Measurements from ENCODE around the gene WDR5B.
"Not testable (repeated sequence)": the region's sequence is repeated elsewhere in the genome, so short reads cannot be mapped to it uniquely, and the experiment has no call there.

The WDR5B gene

DNA sequence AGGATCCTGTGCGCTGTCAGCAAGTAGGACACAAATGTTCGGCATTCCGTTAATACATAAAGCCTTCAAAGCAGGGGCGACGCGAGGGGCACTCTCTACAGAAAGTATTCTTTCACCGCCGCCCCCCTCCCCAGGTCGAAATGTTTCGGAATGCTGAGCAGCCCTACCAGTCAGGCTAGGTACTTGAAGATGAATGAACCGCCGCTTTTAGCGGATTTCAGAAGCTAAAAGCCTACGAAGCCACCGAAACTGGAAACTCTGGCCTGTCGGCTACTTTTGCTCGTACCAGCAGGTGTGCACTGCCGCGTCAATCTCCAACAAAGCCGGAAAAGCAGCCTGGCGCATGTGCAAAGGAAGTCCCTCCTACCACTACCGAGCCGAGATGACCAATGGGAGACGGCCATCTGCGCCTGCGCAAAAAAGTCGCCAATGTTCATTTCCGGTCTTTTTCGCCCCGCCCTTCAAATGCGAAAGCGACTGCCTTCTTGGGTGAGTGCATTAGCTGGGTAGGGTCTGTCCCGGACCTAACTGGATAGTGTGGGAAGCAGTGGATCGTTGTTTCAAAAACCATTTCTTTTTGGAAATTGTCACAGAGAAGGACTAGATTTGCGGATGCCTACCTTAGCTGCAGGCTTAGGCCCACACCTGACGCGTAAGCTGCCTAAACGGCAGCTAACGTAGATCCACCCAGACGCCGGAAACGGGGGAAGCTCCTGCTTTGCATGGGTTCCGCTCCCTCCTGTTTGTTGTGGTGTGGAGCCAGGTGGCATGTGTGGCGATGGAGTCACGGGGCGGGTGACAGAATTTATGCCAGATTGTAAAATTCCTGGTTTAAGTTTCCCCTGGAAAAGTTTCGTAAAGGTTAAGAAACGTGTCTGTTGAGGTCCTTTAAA lies at the start of gene WDR5B:
TSS of gene WDR5B (minus strand) at position 301 of the 893 bp plus-strand sequence. CDS start 534 bp downstream, outside the sequence.
- peak; percentile 97 for DNase-seq (ENCODE audit: low read depth)

DNA sequence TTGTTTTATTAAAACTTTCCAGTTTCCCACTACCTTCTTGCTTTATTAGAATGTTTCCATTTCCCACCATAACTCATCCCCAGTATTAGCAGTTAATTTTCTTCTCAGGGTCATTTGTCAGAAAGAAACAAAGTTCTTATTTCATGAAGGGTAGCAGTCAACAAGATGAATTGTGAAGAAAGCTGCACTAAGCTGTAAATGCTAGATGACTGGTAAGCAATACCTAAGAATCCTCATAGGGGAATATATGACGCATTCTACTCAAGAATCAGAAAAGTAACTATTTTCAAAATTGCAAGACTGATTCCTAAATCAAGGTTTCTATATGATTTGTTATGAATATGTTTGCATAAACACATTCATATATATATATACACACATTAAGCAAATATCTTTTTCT lies 48.8 kb upstream of the WDR5B start:
- DNase-seq (ENCODE audit: low read depth), result no peak

DNA sequence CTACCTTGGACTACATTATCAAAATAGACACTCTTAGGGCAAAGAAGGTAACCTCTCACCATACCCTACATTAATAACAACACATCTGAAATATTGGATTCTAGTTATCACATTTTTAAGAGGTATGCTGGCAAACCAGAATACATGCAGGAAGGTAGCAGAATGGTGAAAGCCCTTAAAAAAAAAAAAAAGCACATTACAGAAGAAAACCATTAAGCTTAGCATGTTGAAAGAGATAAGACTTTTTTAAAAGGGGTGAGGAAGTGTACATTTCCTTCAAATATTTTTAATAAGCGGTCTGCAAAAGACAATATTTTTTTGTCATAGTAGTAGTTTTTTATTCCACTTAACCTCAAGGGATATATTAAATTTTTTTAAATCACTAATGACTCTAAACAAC lies 46.5 kb upstream of the WDR5B start:
- no peak for DNase-seq (ENCODE audit: low read depth)

DNA sequence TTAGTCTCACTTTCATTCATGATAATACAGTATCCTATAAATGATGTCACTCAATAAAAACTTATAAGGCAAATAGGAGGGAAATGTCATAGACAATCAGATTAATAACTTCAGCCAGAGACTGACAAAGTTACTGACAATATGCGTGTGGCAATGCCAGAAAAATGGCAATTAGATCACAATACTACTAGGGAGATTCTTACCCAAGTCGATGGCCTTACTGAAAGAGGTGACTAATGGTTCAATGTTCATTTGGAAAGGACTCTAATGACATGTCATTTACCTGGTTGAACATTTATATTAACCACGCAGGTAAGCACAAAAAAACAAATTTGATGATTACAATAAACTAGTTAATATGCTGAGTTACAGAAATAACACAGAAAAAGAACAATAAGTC lies 45.9 kb upstream of the WDR5B start:
- DNase-seq (ENCODE audit: low read depth), result no peak

DNA sequence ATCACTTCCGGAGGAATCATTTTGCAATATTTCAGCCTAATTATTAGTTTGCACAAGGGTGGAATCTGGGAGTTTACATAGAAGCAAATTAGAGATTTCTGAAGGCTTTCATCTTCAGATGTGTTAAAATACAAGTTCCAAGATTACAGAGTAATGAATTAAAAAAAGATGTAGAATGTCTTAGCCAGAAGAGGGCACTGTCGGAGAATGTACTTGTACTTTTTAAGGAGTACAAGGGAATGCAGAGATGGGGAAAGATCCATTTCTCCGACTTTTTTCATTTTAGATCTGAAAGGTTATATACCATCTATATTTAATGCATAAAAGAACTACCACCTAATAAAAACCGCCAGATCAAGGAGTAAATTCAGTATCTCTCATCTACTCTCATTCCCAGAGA lies 43.1 kb upstream of the WDR5B start:
- peak; percentile 19 for DNase-seq (ENCODE audit: low read depth)

DNA sequence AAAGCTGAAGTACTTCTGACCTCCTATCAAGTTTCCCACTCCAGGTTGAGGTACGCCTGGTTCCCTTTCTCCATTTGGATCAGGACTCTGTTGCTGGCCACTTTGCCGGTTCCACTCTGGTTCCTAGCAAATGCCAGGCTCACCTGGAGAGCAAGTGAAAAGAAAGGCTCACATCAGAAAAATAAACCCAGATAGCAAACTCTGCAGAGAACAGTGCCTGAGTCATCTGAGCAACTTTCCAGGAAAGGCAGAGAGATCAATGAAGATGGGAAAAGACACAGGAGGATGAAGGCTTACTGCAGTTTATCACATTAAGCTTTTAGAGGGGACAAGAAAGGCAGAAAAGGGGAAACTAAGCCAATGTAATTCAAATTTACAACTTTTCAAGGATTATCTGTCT lies 41.8 kb upstream of the WDR5B start:
- no peak for DNase-seq (ENCODE audit: low read depth)

DNA sequence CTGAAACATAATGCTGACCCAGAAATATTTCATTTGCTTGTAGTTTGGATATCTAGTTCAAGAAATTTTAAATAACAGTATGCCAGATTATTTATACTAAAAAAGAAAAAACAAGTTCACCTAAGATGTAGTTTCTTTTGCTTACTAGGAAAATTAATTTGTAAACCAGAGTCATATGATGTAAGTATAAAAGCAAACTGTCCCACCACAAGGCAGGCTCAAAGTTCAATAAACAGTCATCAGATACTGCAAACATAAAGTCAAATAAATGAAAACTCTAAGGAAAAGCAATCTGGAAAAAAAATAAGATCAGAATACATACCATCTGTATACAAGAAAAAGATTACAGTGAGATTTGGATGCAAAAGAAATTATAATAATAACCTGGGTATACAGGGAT lies 40.2 kb upstream of the WDR5B start:
- no peak for DNase-seq (ENCODE audit: low read depth)

DNA sequence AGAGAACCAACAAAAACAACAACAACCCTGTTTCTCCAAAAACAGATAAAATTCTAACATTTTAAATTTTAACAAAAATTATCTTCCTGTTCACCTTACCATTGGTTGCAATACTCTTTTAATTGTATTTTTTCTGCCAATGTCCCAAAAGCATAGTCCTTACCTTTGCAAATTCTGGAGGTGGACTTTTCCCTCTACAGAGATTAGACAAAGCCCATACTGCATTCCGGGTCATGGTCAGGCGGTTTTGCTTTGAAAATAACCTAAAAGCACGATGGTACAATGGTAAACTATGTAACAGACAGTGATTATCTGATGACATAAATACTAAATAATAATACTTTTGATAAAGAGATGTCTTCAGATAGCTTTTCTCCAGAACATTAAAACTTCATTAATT lies 35.5 kb upstream of the WDR5B start:
- DNase-seq (ENCODE audit: low read depth), result no peak

DNA sequence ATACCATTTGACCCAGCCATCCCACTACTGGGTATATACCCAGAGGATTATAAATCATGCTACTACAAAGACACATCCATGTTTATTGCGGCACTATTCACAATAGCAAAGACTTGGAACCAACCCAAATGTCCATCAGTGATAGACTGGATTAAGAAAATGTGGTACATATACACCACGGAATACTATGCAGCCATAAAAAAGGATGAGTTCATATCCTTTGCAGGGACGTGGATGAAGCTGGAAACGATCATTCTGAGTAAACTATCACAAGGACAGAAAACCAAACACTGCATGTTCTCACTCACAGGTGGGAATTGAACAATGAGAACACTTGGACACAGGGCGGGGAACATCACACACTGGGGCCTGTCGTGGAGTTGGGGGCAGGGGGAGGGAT lies 32.4 kb upstream of the WDR5B start:
- not testable (repeated sequence) for DNase-seq (ENCODE audit: low read depth)

DNA sequence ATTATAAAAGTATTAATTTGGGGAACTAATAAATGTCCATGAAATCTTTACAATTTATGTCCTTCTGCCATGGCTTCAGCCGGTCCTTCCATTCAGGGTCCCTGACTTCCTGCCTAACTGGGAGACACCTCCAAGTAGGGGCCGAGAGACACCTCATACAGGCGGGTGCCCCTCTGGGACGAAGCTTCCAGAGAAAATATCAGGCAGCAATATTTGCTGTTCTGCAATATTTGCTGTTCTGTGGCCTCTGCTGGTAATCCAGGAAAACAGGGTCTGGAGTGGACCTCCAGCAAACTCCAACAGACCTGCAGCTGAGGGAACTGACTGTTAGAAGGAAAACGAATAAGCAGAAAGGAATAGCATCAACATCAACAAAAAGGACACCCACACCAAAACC lies 28.6 kb upstream of the WDR5B start:
- DNase-seq (ENCODE audit: low read depth), result not testable (repeated sequence)

DNA sequence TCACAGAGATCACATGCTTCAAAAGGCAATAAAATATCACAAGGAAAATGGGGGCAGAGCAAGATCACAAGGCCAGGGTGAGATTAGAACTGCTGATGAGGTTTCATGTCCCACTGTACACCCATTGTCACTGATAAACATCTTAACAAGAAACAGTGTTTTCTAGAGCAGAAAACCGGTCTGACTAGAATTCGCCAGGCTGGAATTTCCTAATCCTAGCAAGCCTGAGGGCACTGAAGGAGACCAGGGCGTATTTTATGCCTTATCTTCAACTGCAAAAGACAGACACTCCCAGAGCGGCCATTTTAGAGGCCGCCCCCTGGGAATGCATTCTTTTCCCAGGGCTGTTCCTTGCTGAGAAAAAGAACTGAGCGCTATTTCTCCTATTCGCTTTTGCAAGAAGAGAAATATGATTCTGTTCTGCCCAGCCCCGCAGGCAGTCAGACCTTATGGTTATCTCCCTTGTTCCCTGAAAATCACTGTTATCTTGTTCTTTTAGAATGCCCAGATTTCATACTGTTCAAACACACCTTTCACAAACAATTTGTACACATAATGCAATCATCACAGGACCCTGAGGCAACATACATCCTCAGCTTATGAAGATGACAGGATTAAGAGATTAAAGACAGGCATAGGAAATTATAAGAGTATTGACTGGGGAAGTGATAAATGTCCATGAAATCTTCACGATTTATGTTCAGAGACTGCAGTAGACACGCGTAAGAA lies 28.1 kb upstream of the WDR5B start:
- not testable (repeated sequence) for DNase-seq (ENCODE audit: low read depth)

DNA sequence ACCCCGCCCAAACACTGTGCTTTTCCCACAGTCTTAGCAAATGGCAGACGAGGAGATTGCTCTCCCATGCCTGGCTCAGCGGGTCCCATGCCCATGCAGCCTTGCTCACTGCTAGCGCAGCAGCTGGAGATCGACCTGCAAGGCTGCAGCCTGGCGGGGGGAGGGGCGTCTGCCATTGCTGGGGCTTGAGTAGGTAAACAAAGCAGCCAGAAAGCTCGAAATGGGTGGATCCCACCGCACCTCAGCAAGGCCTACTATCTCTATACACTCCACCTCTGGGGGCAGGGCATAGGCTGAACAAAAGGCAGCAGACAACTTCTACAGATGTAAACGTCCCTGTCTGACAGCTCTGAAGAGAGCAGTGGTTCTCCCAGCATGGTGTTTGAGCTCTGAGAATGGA lies 27.2 kb upstream of the WDR5B start:
- no peak for DNase-seq (ENCODE audit: low read depth)

DNA sequence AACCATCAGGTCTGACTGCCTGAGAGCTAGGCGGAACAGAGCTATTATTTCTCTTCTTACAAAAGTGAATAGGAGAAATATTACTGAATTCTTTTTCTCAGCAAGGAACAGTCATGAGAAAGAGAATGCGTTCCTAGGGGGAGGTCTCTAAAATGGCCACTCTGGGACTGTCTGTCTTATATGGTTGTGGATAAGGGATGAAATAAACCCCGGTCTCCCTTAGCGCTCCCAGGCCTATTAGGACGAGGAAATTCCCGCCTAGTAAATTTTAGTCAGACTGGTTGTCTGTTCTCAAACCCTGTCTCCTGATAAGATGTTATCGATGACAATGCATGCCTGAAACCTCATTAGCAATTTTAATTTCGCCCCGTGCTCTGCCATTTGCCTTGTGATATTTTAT lies 20.1 kb upstream of the WDR5B start:
- DNase-seq (ENCODE audit: low read depth), result no peak

DNA sequence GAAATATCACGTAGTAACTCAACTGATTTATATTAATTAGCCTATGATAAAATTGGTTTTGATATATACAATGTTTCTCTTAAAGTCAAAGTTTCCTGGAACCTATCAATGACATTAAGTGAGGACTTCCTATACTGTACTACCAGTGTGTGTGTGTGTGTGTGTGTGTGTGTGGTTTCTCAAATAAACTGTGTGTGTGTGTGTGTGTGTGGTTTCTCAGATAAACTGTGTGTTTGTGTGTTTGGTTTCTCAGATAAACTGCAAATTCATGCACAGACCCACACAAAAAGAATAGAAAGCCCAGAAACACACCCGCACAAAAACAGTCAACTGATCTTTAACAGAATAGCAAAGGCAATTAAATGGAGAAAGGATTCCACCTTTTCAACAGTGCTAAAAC lies 14.5 kb upstream of the WDR5B start:
- DNase-seq (ENCODE audit: low read depth), result no peak

DNA sequence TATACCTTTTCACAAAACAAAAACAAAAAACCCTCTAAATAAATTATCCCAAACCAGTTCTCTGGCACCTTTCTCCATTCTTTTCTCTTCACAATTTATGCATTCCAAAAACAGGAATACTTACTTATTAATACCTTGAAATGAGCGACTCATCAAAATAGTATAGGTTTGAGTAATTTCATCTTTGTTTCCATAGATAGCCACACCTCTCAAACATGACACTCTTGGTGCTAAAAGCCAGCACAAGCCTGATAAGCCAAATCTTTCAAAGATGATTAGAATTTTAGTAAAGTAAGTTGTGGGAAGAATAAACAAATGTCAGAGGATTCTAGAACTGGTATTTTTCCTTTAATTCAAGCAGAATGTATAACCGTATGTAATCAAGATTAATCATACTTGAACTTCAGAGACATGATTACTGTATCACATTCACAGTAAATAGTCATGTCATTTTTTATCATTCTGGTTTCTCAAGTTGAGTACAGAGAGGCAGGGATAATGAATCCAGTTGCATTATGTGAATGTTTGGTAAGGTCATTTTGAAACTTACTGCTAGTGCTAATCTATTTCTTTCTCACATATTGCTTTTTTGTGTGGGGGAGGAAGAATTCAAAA lies 12.1 kb upstream of the WDR5B start:
- no peak for DNase-seq (ENCODE audit: low read depth)

DNA sequence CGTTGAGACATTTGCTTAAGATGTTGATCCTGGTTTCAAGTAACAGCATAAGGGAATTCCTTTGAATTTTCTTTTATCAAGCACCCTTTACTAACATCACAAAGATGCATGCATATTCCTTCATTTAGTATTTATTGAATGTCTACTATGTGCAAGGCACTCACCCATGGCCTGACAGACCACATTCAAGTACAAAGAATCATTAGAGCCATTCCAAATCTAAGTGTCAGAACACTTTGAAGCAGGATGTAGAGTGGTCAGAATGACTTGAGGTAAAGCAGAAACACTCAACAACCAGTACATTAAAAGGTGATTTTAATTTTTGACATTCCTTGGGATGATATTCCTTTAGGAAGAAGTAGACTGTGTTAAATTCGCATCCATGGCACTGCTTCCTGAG lies 6.0 kb upstream of the WDR5B start:
- no peak for DNase-seq (ENCODE audit: low read depth)

DNA sequence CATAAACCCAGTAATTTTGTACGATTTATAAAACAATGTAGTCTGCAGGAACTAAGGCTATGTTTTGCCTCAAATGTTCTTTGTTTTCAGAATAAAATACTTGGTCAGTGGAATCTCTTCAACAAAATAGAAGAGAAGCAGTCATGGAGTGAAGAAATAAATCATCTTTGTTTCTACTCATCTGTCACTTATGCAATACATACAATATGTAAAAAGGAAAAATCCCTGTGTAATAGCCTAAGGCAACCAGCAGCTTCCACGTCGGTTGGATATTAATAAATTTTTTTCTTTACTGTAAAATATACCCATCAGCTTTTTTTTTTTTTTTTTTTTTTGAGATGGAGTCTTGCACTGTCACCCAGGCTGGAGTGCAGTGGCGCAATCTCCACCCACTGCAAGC lies 5.2 kb upstream of the WDR5B start:
- no peak for DNase-seq (ENCODE audit: low read depth)

DNA sequence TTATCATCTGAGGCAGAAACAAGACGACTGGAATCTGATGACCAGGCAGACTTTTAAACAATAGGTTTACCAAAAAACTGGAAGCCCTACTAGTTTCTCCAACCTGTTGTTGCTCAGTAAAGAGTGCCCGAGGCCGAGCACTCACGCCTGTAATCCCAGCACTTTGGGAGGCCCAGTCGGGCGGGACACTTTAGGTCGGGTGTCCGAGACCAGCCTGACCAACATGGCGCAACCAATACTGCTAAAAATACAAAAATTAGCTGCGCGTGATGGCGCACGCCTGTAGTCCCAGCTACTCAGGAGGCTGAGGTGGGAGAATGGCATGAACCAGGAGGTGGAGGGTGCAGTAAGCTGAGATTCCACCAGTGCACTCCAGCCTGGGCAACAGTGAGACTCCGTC lies 1.1 kb upstream of the WDR5B start:
- DNase-seq (ENCODE audit: low read depth), result no peak

DNA sequence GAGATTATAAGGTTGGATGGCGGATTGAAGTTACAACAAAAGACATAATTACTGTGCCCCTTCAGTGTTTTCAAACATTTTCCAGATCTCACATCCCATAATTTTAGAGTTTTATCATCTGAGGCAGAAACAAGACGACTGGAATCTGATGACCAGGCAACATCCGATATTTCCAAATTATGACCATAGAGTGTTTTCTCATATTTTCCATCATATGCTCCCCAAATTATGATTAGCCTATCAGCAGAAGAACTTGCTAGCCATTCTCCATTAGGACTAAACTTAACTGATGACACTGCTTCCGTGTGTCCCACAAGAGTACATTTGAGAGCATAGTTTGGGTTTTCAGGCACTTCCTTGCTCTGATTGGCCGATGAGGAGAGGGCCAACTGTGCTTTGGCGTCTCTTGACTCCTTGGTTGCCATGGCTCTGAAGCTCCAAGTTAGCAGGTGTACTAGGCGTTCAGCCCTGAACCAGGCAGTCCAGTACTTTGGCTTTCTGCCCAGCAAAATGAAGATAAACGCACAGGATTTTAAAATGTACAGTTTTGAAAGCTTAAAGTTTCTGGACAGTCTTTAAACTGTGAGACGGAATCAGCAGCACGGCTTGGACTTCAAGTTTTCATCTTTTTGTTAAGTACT lies 638 bp downstream of the WDR5B start:
- DNase-seq (ENCODE audit: low read depth), result no peak

DNA sequence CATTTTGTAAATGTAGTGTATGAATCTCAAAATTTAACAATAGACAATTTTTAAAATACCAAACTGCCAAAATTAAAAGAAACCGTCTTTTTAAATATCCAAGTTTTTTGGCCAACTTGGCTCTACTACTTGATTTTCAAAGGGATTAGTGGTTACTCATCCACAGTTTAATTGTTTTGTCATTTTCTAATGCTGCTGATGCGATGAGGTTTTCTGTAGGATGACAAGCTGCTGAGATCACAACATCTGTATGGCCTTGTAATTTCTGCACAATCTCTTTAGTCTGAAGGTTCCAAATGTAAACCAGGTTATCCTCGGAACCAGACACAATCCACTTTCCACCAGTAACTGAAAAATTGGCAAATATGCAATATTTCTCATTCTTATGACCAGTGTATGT lies 1.5 kb downstream of the WDR5B start:
- no peak for DNase-seq (ENCODE audit: low read depth)

DNA sequence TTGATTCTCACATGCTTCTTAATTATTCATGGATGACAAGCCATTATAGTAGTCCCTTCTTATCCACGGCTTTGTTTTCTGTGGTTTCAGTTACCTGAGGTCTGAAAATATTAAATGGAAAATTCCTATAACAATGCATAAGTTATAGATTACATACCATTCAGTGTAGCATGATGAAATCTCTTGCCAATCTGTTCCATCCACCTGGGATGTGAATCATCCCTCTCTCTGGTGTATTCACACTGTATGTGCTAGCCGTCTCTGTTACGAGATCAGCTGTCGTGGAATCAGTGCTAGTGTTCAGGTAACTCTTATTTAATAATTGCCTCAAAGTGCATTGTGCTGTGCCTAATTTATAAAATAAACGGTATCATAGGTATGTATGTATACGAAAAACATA lies 5.2 kb downstream of the WDR5B start:
- DNase-seq (ENCODE audit: low read depth), result no peak

DNA sequence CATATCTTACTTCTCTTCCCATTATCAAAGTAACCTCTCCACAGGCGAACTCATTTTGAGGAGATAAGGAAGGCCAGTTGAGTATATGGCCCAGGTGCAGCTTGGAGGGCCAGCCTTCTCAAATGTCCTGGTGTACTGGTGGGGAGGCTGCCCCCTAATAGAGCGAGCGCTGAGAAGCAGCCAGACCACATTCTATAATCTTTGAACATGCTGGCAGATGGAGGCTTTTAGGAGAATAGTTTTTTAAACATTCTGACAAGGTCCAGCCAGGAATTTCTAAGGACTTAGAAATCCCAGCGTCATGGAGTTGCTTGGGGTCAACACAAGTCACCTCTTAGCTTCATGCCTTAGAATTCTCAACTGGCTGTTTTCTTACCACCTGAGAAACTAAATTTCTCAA lies 5.8 kb downstream of the WDR5B start:
- no peak for DNase-seq (ENCODE audit: low read depth)

DNA sequence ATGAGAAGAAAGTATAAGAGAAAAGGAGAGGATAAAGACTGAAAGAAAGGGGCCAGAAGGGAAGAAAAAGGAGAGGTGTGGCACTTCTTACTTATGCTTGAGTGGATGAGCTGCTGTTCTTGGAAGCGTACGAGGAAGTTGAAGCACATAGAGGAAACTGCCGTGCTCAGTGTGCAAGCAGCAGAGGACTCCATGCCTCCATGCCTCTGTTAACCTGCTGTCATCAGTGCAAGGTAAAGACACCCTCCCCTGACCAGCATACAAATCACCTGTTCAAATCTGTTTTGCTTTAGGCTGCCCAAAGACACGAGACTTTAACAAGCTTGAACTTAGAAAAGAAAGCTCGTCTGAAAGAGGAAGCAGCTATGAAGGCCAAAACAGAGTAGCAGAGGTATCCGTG lies 6.4 kb downstream of the WDR5B start:
- no peak for DNase-seq (ENCODE audit: low read depth)
